Activated CD4-positive, CD25-positive, alpha-beta regulatory T cell treated with anti-CD3 and anti-CD28 coated beads, Interleukin-2, amount 50 U/mL, for 72 hours (primary cell): ENCODE results near the gene PRKD1.
"Not testable (repeated sequence)": the region's sequence is repeated elsewhere in the genome, so short reads cannot be mapped to it uniquely, and the experiment has no call there.

ENCODE experiments used
- DNase-seq: peaks from one replicate; pipeline ENCODE4 v3.0.0; 2021

The PRKD1 gene

GRCh38 chr14:29789475-29789874 is 138.2 kb downstream of the PRKD1 start:
- no peak for DNase-seq

- no peak for DNase-seq
These were observed 139.6 kb downstream of the PRKD1 start for GRCh38 chr14:29788093-29788492.

DNA sequence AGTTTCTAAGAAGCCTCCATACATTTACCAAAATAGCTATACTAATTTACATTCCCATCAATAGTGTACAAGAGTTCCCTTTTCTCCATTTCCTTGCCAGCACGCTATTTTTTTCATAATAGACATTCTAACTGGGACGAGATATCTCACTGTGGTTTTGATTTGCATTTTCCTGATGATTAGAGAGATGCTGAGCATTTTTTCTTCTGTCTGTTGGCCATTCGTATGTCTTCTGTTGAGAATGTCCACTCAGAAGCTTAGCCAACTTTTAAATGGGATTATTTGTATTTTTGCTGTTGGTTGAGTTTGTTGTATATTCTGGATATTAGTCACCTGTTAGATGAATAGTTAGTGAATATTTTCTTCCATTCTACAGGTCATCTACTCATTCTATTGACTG is 144.1 kb downstream of the PRKD1 start:
- DNase-seq = no peak

DNA sequence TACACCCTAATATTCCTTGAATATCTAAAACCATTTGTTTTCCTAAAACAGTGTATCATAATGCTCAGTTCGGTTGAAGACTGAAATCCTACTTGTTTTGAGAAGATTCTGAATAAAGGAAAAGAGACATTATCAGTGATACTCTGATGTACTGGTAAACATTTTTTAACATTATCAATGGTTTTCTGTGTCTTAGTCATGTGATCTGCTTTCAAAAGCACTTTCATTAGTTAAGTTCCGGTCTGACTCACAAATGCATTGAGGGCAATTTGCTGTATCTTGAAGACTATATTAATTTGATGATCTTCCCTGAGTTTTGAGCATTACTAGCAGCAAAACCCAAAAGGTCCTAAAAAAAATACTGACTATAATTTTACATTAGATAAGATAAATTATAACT is 145.6 kb downstream of the PRKD1 start:
- no peak for DNase-seq

- DNase-seq = not testable (repeated sequence)
These were observed 150.5 kb downstream of the PRKD1 start for GRCh38 chr14:29777142-29777541.

- DNase-seq = no peak
These were observed 153.7 kb downstream of the PRKD1 start for GRCh38 chr14:29773990-29774389.

DNA sequence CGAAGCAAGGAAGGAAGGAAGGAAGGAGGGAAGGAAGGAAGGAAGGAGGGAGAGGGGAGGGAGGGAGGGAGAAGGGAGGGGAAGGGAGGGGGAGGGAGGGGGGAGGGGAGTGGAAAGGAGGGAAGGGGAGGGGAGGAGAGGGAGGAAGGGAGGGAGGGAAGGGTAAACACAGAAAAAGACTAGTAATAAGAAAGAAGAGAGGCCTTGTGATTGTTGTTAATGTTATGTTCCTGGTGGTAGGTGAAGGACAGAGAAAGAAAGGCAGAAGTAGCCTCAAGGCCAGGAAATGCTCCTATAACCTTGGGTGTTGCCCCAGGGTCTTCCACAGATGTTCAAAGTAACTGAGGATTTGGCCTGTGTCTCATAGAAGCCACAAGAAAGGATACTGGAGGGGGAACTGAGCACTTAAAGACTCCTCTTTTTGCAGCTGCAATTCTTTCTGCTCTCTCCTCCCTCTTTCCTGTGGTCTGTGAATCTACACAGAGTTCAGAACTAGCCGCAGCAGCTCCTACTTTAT is 164.2 kb downstream of the PRKD1 start:
- DNase-seq = no peak

DNA sequence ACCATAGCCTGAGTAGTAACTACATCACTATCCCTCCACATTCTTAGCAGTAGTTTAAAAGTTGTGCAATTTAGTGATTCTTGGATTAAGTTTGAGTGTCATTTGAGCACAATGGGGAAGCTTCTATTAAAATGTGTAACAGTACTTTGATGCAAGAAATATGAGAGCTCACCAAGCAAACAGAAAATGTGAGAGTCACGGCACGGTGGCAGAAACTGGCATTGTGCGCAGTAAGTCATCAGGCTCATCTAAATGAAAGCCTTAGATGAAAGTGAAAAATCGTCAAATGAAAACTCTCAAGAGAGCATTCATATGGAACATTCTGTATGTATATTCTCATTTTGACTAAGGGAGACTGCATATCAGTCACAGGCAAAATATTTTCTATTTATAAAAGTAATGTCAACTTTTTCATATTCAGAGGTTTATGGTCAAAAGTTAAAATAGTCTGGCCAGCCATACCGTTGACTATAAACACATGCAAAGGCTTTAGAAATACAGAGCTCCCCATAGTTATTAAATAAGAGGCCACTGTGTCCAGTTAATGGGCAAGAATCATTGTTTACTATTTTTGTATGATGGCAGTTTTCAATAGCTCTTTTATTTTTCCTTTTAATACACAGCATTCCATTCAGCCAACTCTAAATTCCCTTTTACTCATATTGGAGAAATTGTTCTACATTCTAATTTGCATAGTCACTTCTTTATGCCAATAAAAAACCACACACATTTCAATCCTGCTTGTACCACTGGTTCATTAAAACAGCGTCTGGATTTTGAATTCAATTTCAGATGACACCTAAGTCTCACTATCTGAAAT is 167.9 kb downstream of the PRKD1 start:
- no peak for DNase-seq

- DNase-seq = no peak
These were observed 169.9 kb downstream of the PRKD1 start for GRCh38 chr14:29757711-29758233.

GRCh38 chr14:29757188-29757680 is 170.4 kb downstream of the PRKD1 start:
- no peak for DNase-seq

DNA sequence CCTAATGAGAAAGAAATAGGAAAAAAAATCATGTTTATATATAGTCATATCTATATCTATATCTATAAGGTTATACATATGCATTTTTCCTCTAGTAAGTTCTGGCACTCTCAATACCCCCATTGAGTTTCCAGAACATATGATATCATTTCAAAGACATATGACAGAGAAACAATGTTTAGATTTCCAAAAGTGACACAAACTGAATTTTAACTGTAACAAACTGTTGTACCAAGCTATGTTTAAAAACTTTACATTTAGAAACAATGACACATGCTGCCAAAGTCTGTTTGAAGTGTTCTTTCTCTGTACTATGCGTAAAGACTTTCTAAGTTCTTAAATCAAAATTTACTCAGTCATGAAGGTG is 171.6 kb downstream of the PRKD1 start:
- no peak for DNase-seq

- DNase-seq = no peak
These were observed 172.2 kb downstream of the PRKD1 start for GRCh38 chr14:29755311-29756018.

- DNase-seq = no peak
These were observed 173.5 kb downstream of the PRKD1 start for GRCh38 chr14:29754134-29754533.

DNA sequence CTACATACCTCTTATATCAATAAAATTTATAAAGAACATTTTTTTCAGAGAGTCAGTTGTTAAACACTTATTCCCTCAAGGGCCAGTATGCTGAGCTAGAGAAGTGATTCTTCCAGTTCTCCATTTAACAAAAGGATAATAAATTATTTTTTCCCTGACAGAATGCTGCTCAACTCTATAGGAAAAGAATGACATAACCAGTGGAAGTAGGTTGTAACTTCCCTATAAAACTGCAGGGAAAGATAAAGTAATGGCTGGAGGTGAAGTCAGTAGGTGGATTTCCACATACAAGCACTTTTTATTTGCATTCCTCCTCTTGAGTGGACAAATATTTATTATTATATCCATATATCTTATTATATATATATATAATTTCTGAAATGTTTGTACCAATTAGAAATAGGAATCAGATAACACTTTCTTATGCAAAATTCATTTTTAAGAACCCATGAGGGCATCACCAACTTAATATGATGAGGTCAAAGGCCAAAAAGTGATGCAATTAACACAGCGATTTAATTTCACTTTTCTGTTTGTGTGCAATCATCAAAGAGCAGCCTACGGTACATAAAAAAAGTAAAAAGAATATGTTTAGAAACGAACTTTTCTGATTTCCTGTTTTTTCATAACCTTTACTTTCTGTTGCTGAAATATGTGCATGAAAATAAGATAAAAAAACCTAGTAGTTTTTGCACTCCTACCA is 175.3 kb downstream of the PRKD1 start:
- DNase-seq = no peak

DNA sequence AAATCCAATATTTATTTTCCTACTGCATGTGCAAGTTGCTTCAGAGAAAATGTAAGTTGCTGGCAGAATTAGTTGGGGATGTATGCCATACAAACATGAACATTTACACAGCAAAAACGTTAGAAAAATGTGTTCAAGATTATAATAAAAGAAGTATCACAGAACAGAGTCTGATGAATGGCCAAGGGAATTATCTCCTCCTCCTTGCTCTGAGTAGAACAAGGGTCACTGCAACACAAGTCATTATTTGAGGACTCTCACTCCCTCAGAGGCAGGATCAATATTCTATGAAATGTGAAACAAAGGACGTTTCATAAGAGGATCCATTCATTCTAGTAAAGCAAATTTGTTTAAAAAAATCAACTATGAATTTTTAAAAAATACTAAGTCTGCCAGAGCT is 177.8 kb downstream of the PRKD1 start:
- no peak for DNase-seq

- no peak for DNase-seq
These were observed 178.3 kb downstream of the PRKD1 start for GRCh38 chr14:29749327-29749726.

- no peak for DNase-seq
These were observed 181.8 kb downstream of the PRKD1 start for GRCh38 chr14:29745863-29746262.

DNA sequence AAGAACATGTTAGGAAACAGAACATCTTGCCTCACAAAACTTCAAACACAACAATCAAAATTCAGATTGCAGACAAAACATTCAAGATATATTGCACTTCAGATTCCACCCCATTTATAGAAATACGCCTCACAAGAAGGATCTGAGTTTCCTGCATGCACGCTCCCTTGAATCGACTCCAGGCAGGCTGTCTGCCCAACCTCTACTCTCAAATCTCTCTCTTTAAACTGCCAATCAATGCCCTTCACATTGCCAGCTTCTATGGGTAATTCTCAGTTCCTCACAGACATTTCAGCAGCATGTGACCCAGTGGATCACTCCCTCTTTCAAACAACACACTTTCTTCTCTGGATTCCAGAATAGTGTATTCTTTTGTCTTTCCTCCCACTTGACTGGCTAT is 184.1 kb downstream of the PRKD1 start:
- no peak for DNase-seq

- no peak for DNase-seq
These were observed 185.7 kb downstream of the PRKD1 start for GRCh38 chr14:29741909-29742401.

- no peak for DNase-seq
These were observed 187.2 kb downstream of the PRKD1 start for GRCh38 chr14:29740491-29740890.

GRCh38 chr14:29738950-29739349 is 188.7 kb downstream of the PRKD1 start:
- no peak for DNase-seq

- no peak for DNase-seq
These were observed 189.6 kb downstream of the PRKD1 start for GRCh38 chr14:29738056-29738455.

DNA sequence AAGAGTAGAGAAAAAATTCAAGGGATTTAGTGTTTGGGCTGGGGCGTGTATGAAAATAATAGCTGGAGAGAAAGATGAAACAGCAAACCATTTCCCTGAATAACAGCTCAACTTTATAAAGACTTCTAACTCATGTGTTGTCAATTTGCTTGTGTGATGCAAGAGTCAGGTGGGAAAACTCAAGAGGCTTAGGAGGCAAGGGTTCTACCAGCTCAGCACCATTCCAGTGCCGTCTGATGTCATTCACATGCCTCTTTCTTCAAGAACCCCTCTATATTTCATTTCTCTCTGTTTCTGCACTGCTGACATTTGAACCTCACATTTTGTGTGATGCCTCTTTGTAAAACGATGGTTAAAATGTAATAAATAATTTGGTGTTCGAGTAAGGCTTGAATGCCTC is 192.2 kb downstream of the PRKD1 start:
- no peak for DNase-seq
